CD8-positive, alpha-beta memory T cell (primary cell): ENCODE measurements around the gene RAET1E. TPM values are rescaled to one million over a fixed set of nuclear protein-coding genes. Genes with fewer than 3 reads are reported as not detected.

Source experiments
- polyA plus RNA-seq: library from polyadenylated mRNA; unstranded; fragments of 300-500 nt; fragmentation: Illumina TruSeq; gene quantifications from one replicate; pipeline ENCODE4 v1.2.3, GENCODE V29; 2021
- total RNA-seq, 2 experiments: library from RNA; stranded (reverse); gene quantifications; one replicate each; pipeline ENCODE4 v1.2.3, GENCODE V29; 2021

The RAET1E gene
- total and polyA plus RNA-seq, 3 experiments from 2014 or later, result not detected

Other genes with a start within 250 kb of the RAET1E start
- 10 to 100 TPM; 22.0 to 22.7 TPM for gene KATNA1, start 249.4 kb downstream of the RAET1E start, total RNA-seq
- gene KATNA1, start 249.4 kb downstream of the RAET1E start, polyA plus RNA-seq, result 25.7 TPM
- 10 to 100 TPM; 29.7 to 33.8 TPM for gene LATS1, start 180.0 kb downstream of the RAET1E start, total RNA-seq
- 12.7 TPM for gene LATS1, start 180.0 kb downstream of the RAET1E start, polyA plus RNA-seq
- 10 to 100 TPM; 82.3 to 86.2 TPM for gene NUP43, start 151.6 kb downstream of the RAET1E start, total RNA-seq
- 6.2 TPM for gene NUP43, start 151.6 kb downstream of the RAET1E start, polyA plus RNA-seq
- gene PCMT1, start 148.4 kb downstream of the RAET1E start, total RNA-seq, result 100 to 1,000 TPM; 107 to 108 TPM
- 148 TPM for gene PCMT1, start 148.4 kb downstream of the RAET1E start, polyA plus RNA-seq
- gene LRP11, start 33.8 kb downstream of the RAET1E start, total RNA-seq, result 1 to 10 TPM; 5.5 to 5.9 TPM
- 1.1 TPM for gene LRP11, start 33.8 kb downstream of the RAET1E start, polyA plus RNA-seq
- gene RAET1G, start 25.0 kb upstream of the RAET1E start, total RNA-seq, result not detected
- gene RAET1G, start 25.0 kb upstream of the RAET1E start, polyA plus RNA-seq, result not detected
- gene ULBP2, start 43.9 kb upstream of the RAET1E start, total RNA-seq, result under 1 TPM; 0.48 to 0.51 TPM
- gene ULBP2, start 43.9 kb upstream of the RAET1E start, polyA plus RNA-seq, result 0.68 TPM
- under 1 TPM; 0.60 to 0.74 TPM for gene ULBP1, start 65.8 kb upstream of the RAET1E start, total RNA-seq
- not detected for gene ULBP1, start 65.8 kb upstream of the RAET1E start, polyA plus RNA-seq
- not detected for gene RAET1L, start 127.4 kb upstream of the RAET1E start, total RNA-seq
- not detected for gene RAET1L, start 127.4 kb upstream of the RAET1E start, polyA plus RNA-seq
- gene ULBP3, start 171.0 kb upstream of the RAET1E start, total RNA-seq, result 1 to 10 TPM; 1.2 to 1.6 TPM
- gene ULBP3, start 171.0 kb upstream of the RAET1E start, polyA plus RNA-seq, result 2.2 TPM
- 1 to 10 TPM; 1.4 to 1.6 TPM for gene PPP1R14C, start 244.9 kb upstream of the RAET1E start, total RNA-seq
- gene PPP1R14C, start 244.9 kb upstream of the RAET1E start, polyA plus RNA-seq, result 0.76 TPM